WERI-Rb-1 (cell line): ENCODE measurements around the gene PLET1.

ENCODE experiments used
- DNase-seq: peaks from one replicate; pipeline ENCODE4 v3.0.0-alpha.2; 2020
- H3K27ac ChIP-seq: fragments of 250-450 bp; sonication (Bioruptor Pico); 2 replicates; pipeline ENCODE4 v1.5.1; 2020; ENCODE audit warnings: mild to moderate bottlenecking, moderate library complexity
- H3K27me3 ChIP-seq: fragments of 250-450 bp; sonication (Bioruptor Pico); 2 replicates; pipeline ENCODE4 v1.5.1; 2021; ENCODE audit warnings: mild to moderate bottlenecking, low read depth, moderate library complexity; ENCODE audit not compliant: insufficient read depth, severe bottlenecking
- H3K36me3 ChIP-seq: fragments of 250-450 bp; sonication (Bioruptor Pico); 2 replicates; pipeline ENCODE4 v1.5.1; 2020; ENCODE audit warnings: mild to moderate bottlenecking, moderate library complexity
- H3K4me3 ChIP-seq: 2 replicates; pipeline ENCODE4 v1.5.1; 2011; ENCODE audit warnings: low read depth, mild to moderate bottlenecking, control low read depth, low read length
- H3K9me3 ChIP-seq: fragments of 250-450 bp; sonication (Bioruptor Pico); 2 replicates; pipeline ENCODE4 v1.5.1; 2021; ENCODE audit warnings: mild to moderate bottlenecking, moderate library complexity; ENCODE audit not compliant: severe bottlenecking
- TF ChIP-seq, protein P1 (sequence below): IDR thresholded peaks from 2 replicates; pipeline ENCODE4 v1.5.1; 2011; ENCODE audit warnings: low read depth, mild to moderate bottlenecking, control low read depth, inconsistent platforms, low read length

Gene PLET1

DNA sequence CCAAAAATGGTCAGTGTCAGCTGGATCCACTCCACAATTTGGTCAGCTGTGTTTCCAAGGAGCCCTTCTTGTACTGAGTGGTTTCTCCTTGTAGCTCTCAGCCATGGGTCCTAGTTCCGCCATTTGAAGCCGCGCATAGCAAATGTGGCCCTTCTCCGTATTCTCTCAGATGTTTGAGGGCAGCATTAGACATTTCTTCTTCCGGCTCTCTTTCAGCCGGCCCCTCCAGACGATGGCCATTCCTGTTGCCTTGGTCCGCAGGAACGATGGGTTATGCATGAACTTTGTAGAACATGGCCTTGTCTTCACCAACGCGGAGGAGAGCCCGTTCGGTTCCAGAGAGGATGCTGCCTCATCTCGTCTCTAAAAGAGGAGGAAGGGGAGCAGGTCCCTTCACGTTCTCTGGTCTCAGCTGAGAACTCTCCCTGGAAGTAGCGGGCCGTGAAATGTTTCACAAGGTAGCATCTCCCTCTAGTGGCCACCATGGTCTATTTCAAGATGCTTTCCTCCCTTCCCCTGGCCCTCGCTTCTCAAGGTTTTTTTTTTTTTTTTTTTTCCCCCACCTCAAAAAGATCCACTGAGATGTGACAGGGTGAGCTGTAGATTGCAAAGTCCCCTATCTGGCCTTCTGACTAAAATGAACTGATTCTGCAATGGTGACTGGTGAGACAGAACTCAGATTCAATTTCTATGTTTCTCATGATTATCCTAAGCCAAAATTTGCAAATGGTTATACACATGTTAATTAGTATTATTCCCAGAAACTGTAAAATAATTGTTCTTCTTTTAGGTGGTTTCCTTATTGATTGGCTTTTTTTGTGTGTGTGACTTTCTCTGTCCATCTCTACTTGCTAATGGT is 19.8 kb upstream of the PLET1 start:
- Histone ChIP-seq H3K36me3 (no peaks in the 10 kb centered on the region), H3K27ac (no peak overlapping the region)

DNA sequence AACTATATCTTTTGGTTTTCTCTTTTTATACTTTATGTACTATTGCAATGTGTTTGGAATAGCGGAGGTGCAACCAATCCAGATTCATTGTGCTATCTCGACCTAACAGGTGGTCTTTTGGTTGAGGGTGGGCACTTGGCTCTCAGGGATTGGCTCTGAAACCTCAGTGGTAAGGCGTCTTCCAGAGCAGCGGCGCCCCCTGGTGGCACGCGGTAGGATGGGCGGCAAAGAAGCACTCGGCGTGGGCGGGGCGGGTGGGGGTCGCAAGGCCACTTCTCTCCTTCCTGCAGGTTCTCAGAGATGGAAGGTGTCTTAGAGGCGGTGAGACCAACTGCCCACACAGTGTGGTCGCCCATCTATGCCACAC is 19.2 kb upstream of the PLET1 start:
- DNase-seq: peak; percentile 70

More for the DNA sequence above, 19.8 kb upstream of the PLET1 start:
- TF ChIP-seq, protein P1, sequence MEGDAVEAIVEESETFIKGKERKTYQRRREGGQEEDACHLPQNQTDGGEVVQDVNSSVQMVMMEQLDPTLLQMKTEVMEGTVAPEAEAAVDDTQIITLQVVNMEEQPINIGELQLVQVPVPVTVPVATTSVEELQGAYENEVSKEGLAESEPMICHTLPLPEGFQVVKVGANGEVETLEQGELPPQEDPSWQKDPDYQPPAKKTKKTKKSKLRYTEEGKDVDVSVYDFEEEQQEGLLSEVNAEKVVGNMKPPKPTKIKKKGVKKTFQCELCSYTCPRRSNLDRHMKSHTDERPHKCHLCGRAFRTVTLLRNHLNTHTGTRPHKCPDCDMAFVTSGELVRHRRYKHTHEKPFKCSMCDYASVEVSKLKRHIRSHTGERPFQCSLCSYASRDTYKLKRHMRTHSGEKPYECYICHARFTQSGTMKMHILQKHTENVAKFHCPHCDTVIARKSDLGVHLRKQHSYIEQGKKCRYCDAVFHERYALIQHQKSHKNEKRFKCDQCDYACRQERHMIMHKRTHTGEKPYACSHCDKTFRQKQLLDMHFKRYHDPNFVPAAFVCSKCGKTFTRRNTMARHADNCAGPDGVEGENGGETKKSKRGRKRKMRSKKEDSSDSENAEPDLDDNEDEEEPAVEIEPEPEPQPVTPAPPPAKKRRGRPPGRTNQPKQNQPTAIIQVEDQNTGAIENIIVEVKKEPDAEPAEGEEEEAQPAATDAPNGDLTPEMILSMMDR: peak; percentile 69
- H3K27me3 ChIP-seq: no peaks in the 10 kb centered on the region
- H3K9me3 ChIP-seq: no peaks in the 10 kb centered on the region
- DNase-seq: peak; percentile 75
- H3K4me3 ChIP-seq: peak overlapping the region; percentile 48

GRCh38 chr11:112278803-112279202 is 18.1 kb upstream of the PLET1 start:
- no peak overlapping the region for H3K27ac ChIP-seq
- TF ChIP-seq, protein P1: no peak
- DNase-seq: no peak
- H3K4me3 ChIP-seq: no peak overlapping the region
- no peaks in the 10 kb centered on the region for H3K9me3 ChIP-seq
- no peaks in the 10 kb centered on the region for H3K27me3 ChIP-seq
- H3K36me3 ChIP-seq: no peaks in the 10 kb centered on the region

More for the DNA sequence above, 19.2 kb upstream of the PLET1 start:
- H3K36me3 ChIP-seq: no peaks in the 10 kb centered on the region
- H3K27ac ChIP-seq: no peak overlapping the region
- H3K4me3 ChIP-seq: peak overlapping the region; percentile 48
- TF ChIP-seq, protein P1: peak; percentile 82
- no peaks in the 10 kb centered on the region for H3K9me3 ChIP-seq
- H3K27me3 ChIP-seq: no peaks in the 10 kb centered on the region

DNA sequence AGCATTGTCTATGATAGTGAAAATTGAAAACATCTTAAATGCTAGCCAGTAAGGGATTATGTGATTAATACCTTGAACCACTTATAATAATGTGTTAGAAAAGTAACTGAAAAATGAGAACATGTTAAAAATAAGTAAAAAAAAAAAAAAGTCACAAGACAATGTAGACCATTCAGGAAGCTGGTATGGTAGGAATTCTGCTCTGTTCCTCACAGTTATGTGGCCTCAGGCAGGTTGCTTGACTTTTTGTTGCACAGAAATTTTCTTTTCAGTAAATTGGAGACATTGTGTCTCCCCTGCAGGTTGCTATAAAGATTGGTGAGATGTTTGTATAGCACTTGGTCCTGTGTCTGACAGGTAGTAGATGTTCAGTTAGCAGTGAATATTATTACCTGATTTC is 17.3 kb upstream of the PLET1 start:
- Histone ChIP-seq H3K9me3 (no peaks in the 10 kb centered on the region), H3K36me3 (no peaks in the 10 kb centered on the region), H3K4me3 (no peak overlapping the region), H3K27ac (no peak overlapping the region), H3K27me3 (no peaks in the 10 kb centered on the region)
- TF ChIP-seq, protein P1: no peak
- DNase-seq: no peak

DNA sequence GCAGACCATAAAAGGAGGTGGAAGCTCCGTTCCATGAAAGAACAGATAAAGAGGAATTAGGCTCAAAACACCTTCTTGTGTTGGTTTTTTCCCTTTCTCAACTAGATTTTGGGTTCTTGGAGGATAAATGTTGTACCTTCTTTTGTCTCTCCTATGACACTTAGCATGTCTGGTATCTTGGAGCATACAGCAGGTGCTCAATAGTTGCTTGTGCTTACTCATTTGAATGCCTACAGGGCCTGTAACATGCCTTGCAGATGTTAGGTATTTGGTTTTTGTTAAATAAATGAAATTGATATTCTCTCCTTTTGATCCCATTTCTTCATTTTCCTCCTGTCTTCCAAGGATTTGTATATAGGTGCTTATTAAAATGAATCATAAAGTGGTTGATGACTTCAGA is 16.4 kb upstream of the PLET1 start:
- Histone ChIP-seq H3K27me3 (no peaks in the 10 kb centered on the region), H3K27ac (no peak overlapping the region), H3K9me3 (no peaks in the 10 kb centered on the region), H3K4me3 (no peak overlapping the region), H3K36me3 (no peaks in the 10 kb centered on the region)
- no peak for DNase-seq
- TF ChIP-seq, protein P1: no peak
